ENCODE data around the gene ZNF606.
"Not testable (repeated sequence)": the region's sequence is repeated elsewhere in the genome, so short reads cannot be mapped to it uniquely, and the experiment has no call there.

ZNF606 gene

DNA sequence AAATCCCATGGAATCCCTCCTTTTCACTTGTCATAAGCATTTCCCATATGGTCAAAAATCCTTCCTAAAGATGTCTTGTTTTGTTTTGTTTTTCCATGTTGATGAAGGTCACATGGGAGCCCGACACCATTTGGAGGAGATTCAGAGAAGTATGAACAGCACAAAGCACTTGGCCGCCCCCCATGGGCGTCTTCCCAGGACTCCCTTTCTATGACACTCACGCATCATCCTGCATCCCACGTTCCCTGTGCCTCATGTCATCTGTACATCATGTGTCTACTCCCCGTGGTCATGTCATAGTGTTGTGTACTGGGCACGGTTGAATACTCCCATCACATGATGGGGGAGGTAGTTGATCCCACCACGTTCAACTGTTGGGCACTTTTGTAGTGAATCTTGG is 33.2 kb upstream of the ZNF606 start:
- Histone ChIP-seq H3K36me3 (ENCODE audit: control insufficient read depth, insufficient read depth, low read length) (no peaks in the 10 kb centered on the region), H3K9ac (ENCODE audit: low read length) (no peak overlapping the region), H3K4me1 (ENCODE audit: control insufficient read depth, insufficient read depth, low read length) (no peaks in the 10 kb centered on the region), H3K4me3 (ENCODE audit: low read length) (no peak overlapping the region), H3K27me3 (ENCODE audit: control insufficient read depth, insufficient read depth, low read length) (no peaks in the 10 kb centered on the region), H3K9me3 (ENCODE audit: control insufficient read depth, low read length) (peaks cover 4% of the 10 kb centered on the region)

DNA sequence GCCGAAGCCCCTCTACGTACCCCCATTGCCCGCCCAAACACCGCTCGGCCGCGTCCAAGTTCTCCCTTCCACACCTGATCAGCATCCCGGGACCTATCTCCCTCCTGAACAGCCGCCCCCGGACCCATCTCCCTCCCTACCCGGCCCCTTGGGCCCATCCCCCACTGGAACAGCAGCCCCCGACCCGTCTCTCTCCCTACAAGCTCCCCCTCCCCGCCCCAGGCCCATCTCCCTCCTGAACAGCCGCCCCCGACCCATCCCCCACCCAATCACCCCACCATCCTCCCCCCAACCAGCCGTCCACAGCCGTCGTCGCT is 31.8 kb upstream of the ZNF606 start:
- no peaks in the 10 kb centered on the region for H3K36me3 ChIP-seq (ENCODE audit: control insufficient read depth, insufficient read depth, low read length)
- no peak overlapping the region for H3K4me3 ChIP-seq (ENCODE audit: low read length)
- peaks cover 4% of the 10 kb centered on the region for H3K9me3 ChIP-seq (ENCODE audit: control insufficient read depth, low read length)
- H3K4me1 ChIP-seq (ENCODE audit: control insufficient read depth, insufficient read depth, low read length), result no peaks in the 10 kb centered on the region
- H3K9ac ChIP-seq (ENCODE audit: low read length), result no peak overlapping the region
- no peaks in the 10 kb centered on the region for H3K27me3 ChIP-seq (ENCODE audit: control insufficient read depth, insufficient read depth, low read length)

- Histone ChIP-seq H3K36me3 (ENCODE audit: control insufficient read depth, insufficient read depth, low read length) (no peaks in the 10 kb centered on the region), H3K4me1 (ENCODE audit: control insufficient read depth, insufficient read depth, low read length) (no peaks in the 10 kb centered on the region), H3K27me3 (ENCODE audit: control insufficient read depth, insufficient read depth, low read length) (no peaks in the 10 kb centered on the region), H3K9me3 (ENCODE audit: control insufficient read depth, low read length) (peaks cover 4% of the 10 kb centered on the region), H3K9ac (ENCODE audit: low read length) (no peak within 1 kb of the TSS), H3K4me3 (ENCODE audit: low read length) (no peak within 1 kb of the TSS)
Observed at GRCh38 chr19:58033741-58034476, 31.3 kb upstream of the ZNF606 start, which contains the start of gene ZSCAN1. Gene ZSCAN1 (plus strand): TSS chr19:58034025. CDS start chr19:58037837, 3,812 bp downstream.

DNA sequence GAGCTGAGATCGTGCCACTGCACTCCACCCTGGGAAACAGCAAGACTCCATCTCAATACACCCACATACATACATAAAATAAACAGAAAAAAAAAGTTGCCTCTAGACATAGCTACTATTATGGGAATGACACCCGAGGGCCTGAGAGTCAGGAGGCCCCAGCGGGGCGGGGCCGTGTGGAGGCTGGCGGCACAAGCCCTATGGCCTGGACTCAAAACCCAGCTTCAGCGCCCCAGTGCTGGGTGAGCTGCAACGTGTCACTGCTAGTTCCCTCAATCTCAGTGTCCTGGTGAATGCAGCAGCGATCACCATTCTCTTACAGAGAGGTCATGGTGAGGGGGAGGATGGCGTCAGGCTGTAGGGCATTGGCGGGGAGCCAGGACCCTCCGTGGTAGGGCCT is 22.0 kb upstream of the ZNF606 start:
- H3K27me3 ChIP-seq (ENCODE audit: control insufficient read depth, insufficient read depth, low read length), result no peaks in the 10 kb centered on the region
- no peaks in the 10 kb centered on the region for H3K4me1 ChIP-seq (ENCODE audit: control insufficient read depth, insufficient read depth, low read length)
- peaks cover 3% of the 10 kb centered on the region for H3K9me3 ChIP-seq (ENCODE audit: control insufficient read depth, low read length)
- no peaks in the 10 kb centered on the region for H3K36me3 ChIP-seq (ENCODE audit: control insufficient read depth, insufficient read depth, low read length)
- H3K4me3 ChIP-seq (ENCODE audit: low read length), result no peak overlapping the region
- H3K9ac ChIP-seq (ENCODE audit: low read length), result no peak overlapping the region

DNA sequence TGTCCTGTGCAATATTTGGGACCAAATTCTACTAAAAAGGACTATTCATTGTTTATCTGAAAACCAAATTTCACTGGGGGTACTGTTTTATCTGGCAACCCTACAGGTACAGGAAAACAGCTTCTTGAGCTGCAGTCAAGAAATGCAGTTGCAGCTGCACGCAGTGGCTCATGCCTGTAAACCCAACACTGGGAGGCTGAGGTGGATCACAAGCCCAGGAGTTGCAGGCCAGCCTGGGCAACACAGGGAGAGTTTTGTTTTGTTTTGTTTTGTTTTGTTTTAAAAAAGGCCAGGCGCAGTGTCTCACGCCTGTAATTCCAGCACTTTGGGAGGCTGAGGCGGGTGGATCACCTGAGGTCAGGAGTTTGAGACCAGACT is 19.7 kb upstream of the ZNF606 start:
- no peak overlapping the region for H3K9ac ChIP-seq (ENCODE audit: low read length)
- peaks cover 4% of the 10 kb centered on the region for H3K9me3 ChIP-seq (ENCODE audit: control insufficient read depth, low read length)
- H3K36me3 ChIP-seq (ENCODE audit: control insufficient read depth, insufficient read depth, low read length), result no peaks in the 10 kb centered on the region
- H3K27me3 ChIP-seq (ENCODE audit: control insufficient read depth, insufficient read depth, low read length), result no peaks in the 10 kb centered on the region
- no peak overlapping the region for H3K4me3 ChIP-seq (ENCODE audit: low read length)
- no peaks in the 10 kb centered on the region for H3K4me1 ChIP-seq (ENCODE audit: control insufficient read depth, insufficient read depth, low read length)

DNA sequence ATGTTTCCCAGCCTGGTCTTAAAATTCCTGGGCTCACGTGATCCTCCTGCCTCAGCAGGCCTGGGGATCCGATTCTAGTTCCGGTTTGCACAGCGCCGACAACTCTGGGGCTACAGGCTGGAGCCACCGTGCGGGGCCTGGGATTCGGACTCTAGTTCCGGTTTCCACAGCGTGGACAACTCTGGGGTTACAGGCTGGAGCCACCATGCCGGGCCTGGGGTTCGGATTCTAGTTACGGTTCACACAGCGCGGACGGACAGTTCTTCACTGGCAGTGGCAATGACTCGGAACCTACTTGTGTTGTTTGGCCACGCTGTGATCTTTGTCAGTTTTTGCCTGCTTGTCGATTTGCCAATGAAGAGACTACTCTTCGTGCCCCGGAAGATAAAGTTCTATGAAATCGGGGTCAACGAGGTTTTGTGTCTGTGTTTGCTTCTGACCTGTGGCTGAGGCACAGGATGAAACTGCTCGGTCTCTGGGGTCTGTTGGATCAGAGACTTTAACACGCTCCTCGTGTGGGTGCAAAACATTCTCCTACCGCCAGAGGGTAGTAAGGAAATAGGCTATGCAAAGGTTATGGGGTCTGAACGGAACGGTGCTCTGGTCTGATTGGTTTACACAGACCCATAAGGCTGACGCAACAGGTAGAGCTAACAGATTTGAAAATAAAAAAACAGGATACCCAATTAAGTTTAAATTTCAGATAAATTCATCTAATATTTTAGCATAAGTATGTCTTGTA is 19.1 kb upstream of the ZNF606 start:
- Histone ChIP-seq H3K27me3 (ENCODE audit: control insufficient read depth, insufficient read depth, low read length) (no peaks in the 10 kb centered on the region), H3K9ac (ENCODE audit: low read length) (no peak overlapping the region), H3K4me3 (ENCODE audit: low read length) (no peak overlapping the region), H3K9me3 (ENCODE audit: control insufficient read depth, low read length) (peaks cover 4% of the 10 kb centered on the region), H3K4me1 (ENCODE audit: control insufficient read depth, insufficient read depth, low read length) (no peaks in the 10 kb centered on the region), H3K36me3 (ENCODE audit: control insufficient read depth, insufficient read depth, low read length) (no peaks in the 10 kb centered on the region)

DNA sequence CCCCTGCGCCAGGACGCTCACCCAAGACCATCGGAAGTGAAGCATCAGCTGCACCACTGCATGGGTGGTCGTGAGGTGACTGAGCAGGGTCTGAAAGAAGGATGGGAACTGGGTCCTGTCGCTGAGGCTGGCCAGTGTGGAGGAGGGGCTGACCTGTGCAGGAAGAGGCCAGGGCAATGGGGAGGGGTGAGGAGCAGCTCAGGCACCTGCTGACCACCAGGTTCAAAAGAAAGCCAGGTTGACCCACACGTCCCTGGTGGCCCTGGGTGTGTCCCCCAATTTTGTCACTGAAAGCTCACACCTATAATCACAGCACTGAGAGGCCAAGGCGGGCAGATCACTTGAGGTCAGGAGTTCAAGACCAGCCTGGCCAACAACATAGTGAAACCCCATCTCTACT is 17.5 kb upstream of the ZNF606 start:
- Histone ChIP-seq H3K4me3 (ENCODE audit: low read length) (no peak overlapping the region), H3K36me3 (ENCODE audit: control insufficient read depth, insufficient read depth, low read length) (no peaks in the 10 kb centered on the region), H3K4me1 (ENCODE audit: control insufficient read depth, insufficient read depth, low read length) (no peaks in the 10 kb centered on the region), H3K27me3 (ENCODE audit: control insufficient read depth, insufficient read depth, low read length) (no peaks in the 10 kb centered on the region), H3K9me3 (ENCODE audit: control insufficient read depth, low read length) (peaks cover 4% of the 10 kb centered on the region), H3K9ac (ENCODE audit: low read length) (no peak overlapping the region)

GRCh38 chr19:58014141-58014540 is 11.5 kb upstream of the ZNF606 start:
- no peaks in the 10 kb centered on the region for H3K36me3 ChIP-seq (ENCODE audit: control insufficient read depth, insufficient read depth, low read length)
- no peaks in the 10 kb centered on the region for H3K27me3 ChIP-seq (ENCODE audit: control insufficient read depth, insufficient read depth, low read length)
- H3K4me3 ChIP-seq (ENCODE audit: low read length), result no peak overlapping the region
- no peaks in the 10 kb centered on the region for H3K4me1 ChIP-seq (ENCODE audit: control insufficient read depth, insufficient read depth, low read length)
- no peak overlapping the region for H3K9ac ChIP-seq (ENCODE audit: low read length)
- H3K9me3 ChIP-seq (ENCODE audit: control insufficient read depth, low read length), result no peaks in the 10 kb centered on the region

DNA sequence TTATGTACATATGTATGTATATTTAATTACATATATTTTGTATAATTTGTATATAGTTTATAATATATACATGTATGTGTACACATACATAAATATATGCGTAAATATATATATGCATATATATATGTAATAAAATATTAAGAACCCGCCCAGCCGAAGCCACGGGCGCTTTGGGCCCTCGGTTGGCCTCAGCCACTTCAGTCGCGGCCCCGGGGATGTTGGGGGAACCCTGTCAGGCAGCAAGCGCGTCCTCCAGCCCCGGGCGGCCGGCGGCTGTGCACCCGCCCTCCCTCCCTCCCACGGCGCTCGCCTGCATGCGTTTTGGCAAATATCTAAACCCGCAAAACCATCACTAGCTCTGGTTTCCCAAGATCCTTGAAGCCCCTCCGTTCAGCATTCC is 7.9 kb upstream of the ZNF606 start:
- H3K36me3 ChIP-seq (ENCODE audit: control insufficient read depth, insufficient read depth, low read length), result no peaks in the 10 kb centered on the region
- H3K4me3 ChIP-seq (ENCODE audit: low read length), result no peak overlapping the region
- H3K27me3 ChIP-seq (ENCODE audit: control insufficient read depth, insufficient read depth, low read length), result no peaks in the 10 kb centered on the region
- H3K9ac ChIP-seq (ENCODE audit: low read length), result no peak overlapping the region
- no peaks in the 10 kb centered on the region for H3K4me1 ChIP-seq (ENCODE audit: control insufficient read depth, insufficient read depth, low read length)
- peaks cover 1% of the 10 kb centered on the region for H3K9me3 ChIP-seq (ENCODE audit: control insufficient read depth, low read length)

DNA sequence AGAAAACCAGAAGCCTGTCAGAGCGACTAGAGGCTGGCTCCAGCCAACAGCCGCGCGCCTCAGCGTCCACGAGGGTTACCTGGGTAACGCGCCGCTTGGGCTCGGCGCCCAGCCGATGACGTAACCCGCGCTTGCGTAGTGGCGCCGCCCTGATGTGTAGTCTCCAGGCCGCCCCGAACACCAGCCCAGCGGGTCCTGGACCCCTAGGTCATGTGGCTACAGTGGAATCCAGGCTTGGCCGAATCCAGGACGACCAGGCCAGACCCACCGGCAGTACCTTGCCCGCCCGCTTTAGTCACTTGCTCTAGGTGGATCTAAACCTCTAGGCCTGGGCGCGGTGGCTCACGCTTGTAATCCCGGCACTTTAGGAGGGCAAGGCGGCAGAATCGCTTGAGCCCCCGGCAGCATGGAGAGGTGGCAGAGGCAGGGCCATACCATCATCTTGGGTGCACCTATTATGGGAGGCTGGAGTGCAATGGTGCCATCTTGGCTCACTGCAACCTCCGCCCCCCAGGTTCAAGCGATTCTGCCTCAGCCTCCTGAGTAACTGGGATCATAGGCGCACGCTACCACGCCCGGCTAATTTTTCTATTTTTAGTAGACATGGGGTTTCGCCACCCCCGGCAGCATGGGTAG is 7.2 kb upstream of the ZNF606 start:
- Histone ChIP-seq H3K36me3 (ENCODE audit: control insufficient read depth, insufficient read depth, low read length) (no peaks in the 10 kb centered on the region), H3K9me3 (ENCODE audit: control insufficient read depth, low read length) (peaks cover 4% of the 10 kb centered on the region), H3K9ac (ENCODE audit: low read length) (peak overlapping the region; percentile 55), H3K4me3 (ENCODE audit: low read length) (peak overlapping the region; percentile 34), H3K4me1 (ENCODE audit: control insufficient read depth, insufficient read depth, low read length) (no peaks in the 10 kb centered on the region), H3K27me3 (ENCODE audit: control insufficient read depth, insufficient read depth, low read length) (no peaks in the 10 kb centered on the region)

- H3K36me3 ChIP-seq (ENCODE audit: control insufficient read depth, insufficient read depth, low read length), result no peaks in the 10 kb centered on the region
- peaks cover 4% of the 10 kb centered on the region for H3K9me3 ChIP-seq (ENCODE audit: control insufficient read depth, low read length)
- peak overlapping the region; percentile 55 for H3K9ac ChIP-seq (ENCODE audit: low read length)
- H3K4me1 ChIP-seq (ENCODE audit: control insufficient read depth, insufficient read depth, low read length), result no peaks in the 10 kb centered on the region
- no peaks in the 10 kb centered on the region for H3K27me3 ChIP-seq (ENCODE audit: control insufficient read depth, insufficient read depth, low read length)
- no peak overlapping the region for H3K4me3 ChIP-seq (ENCODE audit: low read length)
Observed at GRCh38 chr19:58009301-58009665, 6.7 kb upstream of the ZNF606 start.

DNA sequence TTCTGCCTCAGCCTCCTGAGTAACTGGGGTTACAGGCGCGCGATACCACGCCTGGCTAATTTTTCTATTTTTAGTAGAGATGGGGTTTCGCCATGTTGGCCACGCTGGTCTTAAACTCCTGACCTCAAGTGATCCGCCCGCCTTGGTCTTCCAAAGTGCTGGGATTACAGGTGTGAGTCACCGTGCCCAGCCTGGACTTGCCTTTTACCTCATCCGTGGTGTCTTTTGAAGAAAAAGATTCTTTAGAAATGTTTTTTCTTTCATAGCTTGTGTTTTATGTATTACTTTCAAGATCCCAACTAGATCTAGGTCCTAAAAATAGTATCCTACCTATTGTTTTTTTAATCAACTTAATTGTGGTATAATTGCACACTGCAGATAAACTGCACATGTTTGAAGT is 6.3 kb upstream of the ZNF606 start:
- H3K4me3 ChIP-seq (ENCODE audit: low read length); H3K4me1 ChIP-seq (ENCODE audit: control insufficient read depth, insufficient read depth, low read length); H3K36me3 ChIP-seq (ENCODE audit: control insufficient read depth, insufficient read depth, low read length); H3K9me3 ChIP-seq (ENCODE audit: control insufficient read depth, low read length); H3K9ac ChIP-seq (ENCODE audit: low read length); H3K27me3 ChIP-seq (ENCODE audit: control insufficient read depth, insufficient read depth, low read length): not testable (repeated sequence)

All from mucosa of stomach (tissue), 1 donor.